Neural cell (in vitro differentiated cells): ENCODE results near the gene SLC25A27.

ENCODE experiments used
- CTCF ChIP-seq: fragments of 450-650 bp; IDR thresholded peaks from 2 replicates; pipeline ENCODE4 v1.5.1; 2014; ENCODE audit warnings: antibody characterized with exemption, mild to moderate bottlenecking, moderate library complexity; ENCODE audit not compliant: poor library complexity, severe bottlenecking
- EP300 ChIP-seq: fragments of 450-650 bp; conservative IDR thresholded peaks from 2 replicates; pipeline ENCODE4 v1.6.1; 2014; ENCODE audit warnings: antibody characterized with exemption, mild to moderate bottlenecking, moderate library complexity; ENCODE audit not compliant: poor library complexity, severe bottlenecking
- EZH2 ChIP-seq: fragments of 200-600, 300-800 bp; shearing (Covaris generic), sonication (generic); IDR thresholded peaks from 2 replicates; pipeline ENCODE4 v1.6.1; 2014; ENCODE audit warnings: antibody characterized with exemption, low read length, borderline replicate concordance, mild to moderate bottlenecking; ENCODE audit not compliant: insufficient read depth, poor library complexity, severe bottlenecking
- MXI1 ChIP-seq: fragments of 450-650 bp; conservative IDR thresholded peaks from 2 replicates; pipeline ENCODE4 v1.6.1; 2014; ENCODE audit warnings: antibody characterized with exemption, mild to moderate bottlenecking; ENCODE audit not compliant: poor library complexity, severe bottlenecking
- POLR2AphosphoS5 ChIP-seq: IDR thresholded peaks from 2 replicates; pipeline ENCODE4 v1.6.1; 2012
- RAD21 ChIP-seq: fragments of 450-650 bp; conservative IDR thresholded peaks from 2 replicates; pipeline ENCODE4 v1.6.1; 2014; ENCODE audit warnings: antibody characterized with exemption, mild to moderate bottlenecking, moderate library complexity
- SMC3 ChIP-seq: fragments of 450-650 bp; conservative IDR thresholded peaks from 2 replicates; pipeline ENCODE4 v1.6.1; 2014; ENCODE audit warnings: antibody characterized with exemption, mild to moderate bottlenecking, moderate library complexity; ENCODE audit not compliant: poor library complexity
- TAF1 ChIP-seq: IDR thresholded peaks from 2 replicates; pipeline ENCODE4 v1.6.1; 2012; ENCODE audit warnings: low read depth
- TF ChIP-seq, protein P1 (sequence below): IDR thresholded peaks from 2 replicates; pipeline ENCODE4 v1.6.1; 2012; ENCODE audit warnings: borderline replicate concordance

GRCh38 chr6:46687619-46688097, 34.9 kb downstream of the SLC25A27 start, which contains the start of gene TDRD6:
- no peak for TF ChIP-seq CTCF
- TF ChIP-seq EP300: no peak
- no peak for TF ChIP-seq EZH2
- no peak for TF ChIP-seq SMC3
- no peak for TF ChIP-seq RAD21
- no peak for TF ChIP-seq POLR2AphosphoS5
- no peak for TF ChIP-seq TAF1
- no peak for TF ChIP-seq MXI1
- TF ChIP-seq, protein P1, sequence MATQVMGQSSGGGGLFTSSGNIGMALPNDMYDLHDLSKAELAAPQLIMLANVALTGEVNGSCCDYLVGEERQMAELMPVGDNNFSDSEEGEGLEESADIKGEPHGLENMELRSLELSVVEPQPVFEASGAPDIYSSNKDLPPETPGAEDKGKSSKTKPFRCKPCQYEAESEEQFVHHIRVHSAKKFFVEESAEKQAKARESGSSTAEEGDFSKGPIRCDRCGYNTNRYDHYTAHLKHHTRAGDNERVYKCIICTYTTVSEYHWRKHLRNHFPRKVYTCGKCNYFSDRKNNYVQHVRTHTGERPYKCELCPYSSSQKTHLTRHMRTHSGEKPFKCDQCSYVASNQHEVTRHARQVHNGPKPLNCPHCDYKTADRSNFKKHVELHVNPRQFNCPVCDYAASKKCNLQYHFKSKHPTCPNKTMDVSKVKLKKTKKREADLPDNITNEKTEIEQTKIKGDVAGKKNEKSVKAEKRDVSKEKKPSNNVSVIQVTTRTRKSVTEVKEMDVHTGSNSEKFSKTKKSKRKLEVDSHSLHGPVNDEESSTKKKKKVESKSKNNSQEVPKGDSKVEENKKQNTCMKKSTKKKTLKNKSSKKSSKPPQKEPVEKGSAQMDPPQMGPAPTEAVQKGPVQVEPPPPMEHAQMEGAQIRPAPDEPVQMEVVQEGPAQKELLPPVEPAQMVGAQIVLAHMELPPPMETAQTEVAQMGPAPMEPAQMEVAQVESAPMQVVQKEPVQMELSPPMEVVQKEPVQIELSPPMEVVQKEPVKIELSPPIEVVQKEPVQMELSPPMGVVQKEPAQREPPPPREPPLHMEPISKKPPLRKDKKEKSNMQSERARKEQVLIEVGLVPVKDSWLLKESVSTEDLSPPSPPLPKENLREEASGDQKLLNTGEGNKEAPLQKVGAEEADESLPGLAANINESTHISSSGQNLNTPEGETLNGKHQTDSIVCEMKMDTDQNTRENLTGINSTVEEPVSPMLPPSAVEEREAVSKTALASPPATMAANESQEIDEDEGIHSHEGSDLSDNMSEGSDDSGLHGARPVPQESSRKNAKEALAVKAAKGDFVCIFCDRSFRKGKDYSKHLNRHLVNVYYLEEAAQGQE: no peak
